CD4-positive, alpha-beta memory T cell (primary cell): ENCODE results near the gene CCM2. TPM values are rescaled to one million over a fixed set of nuclear protein-coding genes. Genes with fewer than 3 reads are reported as not detected.

Source experiments
- CTCF ChIA-PET: fragments of 350-600 bp; sonication (Branson Sonifier 250); formaldehyde crosslinking; loops from one replicate; lab custom pipeline; 2021; ENCODE audit warnings: inconsistent platforms; ENCODE audit not compliant: partially characterized antibody; lab: Charles Lee
- POLR2A ChIA-PET: fragments of 350-600 bp; sonication (Branson Sonifier 250); formaldehyde crosslinking; loops from one replicate; lab custom pipeline; 2021; ENCODE audit not compliant: partially characterized antibody; lab: Charles Lee
- DNase-seq, 5 donors: peaks; one replicate each; pipeline versions ENCODE4 v3.0.0 to v3.0.0-alpha.2; 2020 to 2022; ENCODE audit warnings: mixed read lengths in 1 of 5
- H3K27ac ChIP-seq: one replicate; pipeline ENCODE4 v1.7.0; 2013; ENCODE audit warnings: low read depth, low read length
- H3K27me3 ChIP-seq: 2 replicates; pipeline ENCODE4 v1.7.0; 2013; ENCODE audit warnings: mild to moderate bottlenecking, low read length, moderate library complexity; ENCODE audit not compliant: insufficient read depth
- H3K36me3 ChIP-seq: 2 replicates; pipeline ENCODE4 v1.7.0; 2013; ENCODE audit warnings: mild to moderate bottlenecking, low read length, moderate library complexity; ENCODE audit not compliant: insufficient read depth
- H3K4me1 ChIP-seq: 2 replicates; pipeline ENCODE4 v1.7.0; 2013; ENCODE audit warnings: mild to moderate bottlenecking, low read length, moderate library complexity; ENCODE audit not compliant: insufficient read depth
- H3K4me3 ChIP-seq, 2 donors: one replicate each; pipeline ENCODE4 v1.7.0; 2013; ENCODE audit warnings: low read length in 2 of 2, mild to moderate bottlenecking in 1 of 2
- H3K9me3 ChIP-seq, 2 donors: one replicate each; pipeline ENCODE4 v1.7.0; 2013; ENCODE audit warnings: low read length in 2 of 2, control low read depth in 1 of 2; ENCODE audit not compliant: control insufficient read depth in 1 of 2
- H3K27ac Mint-ChIP-seq, 7 donors: one replicate each; pipeline ENCODE4 v1.8.0; 2020 to 2021; ENCODE audit warnings: mixed read lengths in 7 of 7, mild to moderate bottlenecking in 6 of 7, inconsistent platforms in 3 of 7, moderate library complexity in 3 of 7
- H3K27me3 Mint-ChIP-seq, 2 donors: one replicate each; pipeline ENCODE4 v1.8.0; 2020 to 2021; ENCODE audit warnings: mixed read lengths in 2 of 2
- H3K36me3 Mint-ChIP-seq, 2 donors: one replicate each; pipeline ENCODE4 v1.8.0; 2020 to 2021; ENCODE audit warnings: mixed read lengths in 2 of 2, inconsistent platforms in 1 of 2, mild to moderate bottlenecking in 1 of 2
- H3K4me1 Mint-ChIP-seq, 4 donors: one replicate each; pipeline ENCODE4 v1.8.0; 2020 to 2021; ENCODE audit warnings: mixed read lengths in 4 of 4, mild to moderate bottlenecking in 1 of 4
- H3K4me3 Mint-ChIP-seq, 8 donors: one replicate each; pipeline ENCODE4 v1.8.0; 2020 to 2021; ENCODE audit warnings: mixed read lengths in 8 of 8, mild to moderate bottlenecking in 7 of 8, moderate library complexity in 6 of 8, inconsistent platforms in 3 of 8
- H3K9me3 Mint-ChIP-seq, 8 donors: one replicate each; pipeline ENCODE4 v1.8.0; 2020 to 2021; ENCODE audit warnings: mixed read lengths in 8 of 8, mild to moderate bottlenecking in 5 of 8, inconsistent platforms in 3 of 8, moderate library complexity in 1 of 8
- intact Hi-C: fragments of 100-400 bp; cut with micrococcal nuclease; formaldehyde crosslinking; loops from one replicate; pipeline ENCODE4 v1.15.1; 2023
- polyA plus RNA-seq, 2 donors: library from polyadenylated mRNA; unstranded; fragments of 300-500 nt; fragmentation: Illumina TruSeq; gene quantifications; one replicate each; pipeline ENCODE4 v1.2.3, GENCODE V29; 2021
- total RNA-seq, 2 experiments: library from RNA; stranded (reverse); gene quantifications; one replicate each; pipeline ENCODE4 v1.2.3, GENCODE V29; 2021

The CCM2 gene
- total and polyA plus RNA-seq, 4 experiments from 2014 or later, result 82.1 to 200 (median 142) TPM

DNA sequence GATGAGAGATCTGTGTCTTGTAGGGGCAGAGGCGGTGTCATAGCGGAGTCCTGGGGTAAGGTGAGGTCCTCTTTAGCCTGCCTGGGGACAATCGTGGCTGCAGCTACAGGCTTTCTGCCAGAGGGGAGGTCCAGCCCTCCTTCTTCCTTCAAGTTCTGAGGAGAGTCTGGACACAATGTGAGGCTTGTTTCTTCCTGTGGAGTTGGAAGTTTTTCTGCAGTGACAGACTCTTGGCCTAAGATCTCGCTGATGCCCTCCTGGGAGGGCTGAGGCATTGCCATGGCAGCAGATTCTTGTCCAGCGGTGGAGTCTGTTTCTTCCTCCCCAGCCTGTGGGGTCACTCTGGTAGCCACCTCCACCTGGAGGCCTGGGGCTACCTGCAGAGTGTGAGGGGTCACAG lies 84.3 kb downstream of the CCM2 start:
- H3K4me1 Mint-ChIP-seq, result peaks cover 1 to 10% (median 5%) of the 10 kb centered on the region in 4 donors
- ChIA-PET POLR2A (no interaction called here), CTCF (no interaction called here)
- Histone ChIP-seq H3K27me3 (peaks cover 2% of the 10 kb centered on the region), H3K27ac (no peak overlapping the region), H3K9me3 (no peaks in the 10 kb centered on the region), H3K4me3 (no peak overlapping the region), H3K36me3 (no peaks in the 10 kb centered on the region), H3K4me1 (peaks cover 4% of the 10 kb centered on the region)
- H3K36me3 Mint-ChIP-seq, result no peaks in the 10 kb centered on the region
- intact Hi-C loops, result no loop called here
- DNase-seq, result no peak
- H3K27ac Mint-ChIP-seq, result no peak overlapping the region
- H3K9me3 Mint-ChIP-seq, result no peaks in the 10 kb centered on the region
- peaks cover 0 to under 1% of the 10 kb centered on the region in 2 donors for H3K27me3 Mint-ChIP-seq
- no peak overlapping the region for H3K4me3 Mint-ChIP-seq

DNA sequence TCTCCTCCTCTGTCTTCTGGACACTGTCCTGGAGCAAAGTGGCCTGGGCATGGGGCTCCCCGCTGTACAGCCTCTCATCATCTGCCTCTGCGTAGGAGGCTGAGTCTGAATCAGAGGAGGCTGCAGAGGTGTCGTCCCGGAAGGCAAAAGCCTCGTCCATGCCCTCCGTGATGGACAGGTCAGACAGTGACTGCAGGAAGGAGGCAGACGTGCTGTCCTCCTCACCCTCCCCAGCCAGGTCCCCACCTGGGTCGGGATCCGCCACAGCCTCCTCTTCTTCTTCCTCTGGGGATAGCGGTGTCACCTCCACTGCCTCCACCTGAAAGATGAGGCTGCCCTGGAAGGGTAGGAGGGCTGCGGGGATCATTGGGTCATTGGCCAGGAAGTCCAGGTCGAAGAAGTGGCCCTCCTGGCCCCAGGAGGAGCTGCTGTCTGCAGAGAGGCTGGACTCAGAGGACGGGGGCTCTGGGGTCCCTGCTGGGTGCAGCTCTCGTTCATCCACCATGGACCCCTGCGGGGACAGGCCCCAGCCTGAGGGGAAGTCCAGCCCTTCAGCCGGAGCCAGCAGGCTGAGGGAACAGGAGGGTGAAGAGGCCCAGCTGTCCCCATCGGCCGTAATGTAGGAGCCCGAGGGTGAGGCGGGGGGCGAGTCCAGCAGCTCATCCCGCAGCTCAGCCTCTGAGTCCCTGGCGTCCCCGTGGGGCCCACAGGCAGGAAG lies 85.1 kb downstream of the CCM2 start:
- Histone ChIP-seq H3K27ac (no peak overlapping the region), H3K4me1 (peaks cover 8% of the 10 kb centered on the region), H3K4me3 (no peak overlapping the region), H3K27me3 (peaks cover 8% of the 10 kb centered on the region), H3K36me3 (no peaks in the 10 kb centered on the region), H3K9me3 (no peaks in the 10 kb centered on the region)
- ChIA-PET CTCF (interaction anchor here (1.2 kb wide), 1 partner anchor 111 kb away, joined by 3 read pairs; no protein-coding TSS in a partner anchor), POLR2A (interaction anchor here (0.6 to 1.2 kb wide), 2 partner anchors 25 to 67 kb away, joined by 4 read pairs; no protein-coding TSS in a partner anchor)
- H3K27me3 Mint-ChIP-seq, result peaks cover 1 to 4% of the 10 kb centered on the region in 2 donors
- H3K9me3 Mint-ChIP-seq, result no peaks in the 10 kb centered on the region
- no peak for DNase-seq
- intact Hi-C loops, result no loop called here
- peaks cover 0 to 12% (median 8%) of the 10 kb centered on the region in 4 donors for H3K4me1 Mint-ChIP-seq
- H3K36me3 Mint-ChIP-seq, result no peaks in the 10 kb centered on the region
- no peak overlapping the region for H3K27ac Mint-ChIP-seq
- no peak overlapping the region for H3K4me3 Mint-ChIP-seq

GRCh38 chr7:45085619-45086200 lies 85.7 kb downstream of the CCM2 start:
- ChIA-PET POLR2A (interaction anchor here (1.2 kb wide), 1 partner anchor 25 kb away, joined by 4 read pairs; no protein-coding TSS in a partner anchor), CTCF (interaction anchor here (1.2 kb wide), 1 partner anchor 112 kb away, joined by 3 read pairs; no protein-coding TSS in a partner anchor)
- Histone ChIP-seq H3K27me3 (peaks cover 8% of the 10 kb centered on the region), H3K9me3 (no peaks in the 10 kb centered on the region), H3K36me3 (no peaks in the 10 kb centered on the region), H3K27ac (no peak overlapping the region), H3K4me3 (no peak overlapping the region), H3K4me1 (peaks cover 8% of the 10 kb centered on the region)
- Mint-ChIP-seq H3K36me3 (no peaks in the 10 kb centered on the region), H3K4me3 (peak overlapping the region in 1 of 8 donors; percentile 32), H3K27me3 (peaks cover 1 to 5% of the 10 kb centered on the region in 2 donors), H3K27ac (no peak overlapping the region), H3K4me1 (peaks cover 0 to 10% (median 7%) of the 10 kb centered on the region in 4 donors), H3K9me3 (no peaks in the 10 kb centered on the region)
- no peak for DNase-seq
- intact Hi-C loops, result no loop called here

DNA sequence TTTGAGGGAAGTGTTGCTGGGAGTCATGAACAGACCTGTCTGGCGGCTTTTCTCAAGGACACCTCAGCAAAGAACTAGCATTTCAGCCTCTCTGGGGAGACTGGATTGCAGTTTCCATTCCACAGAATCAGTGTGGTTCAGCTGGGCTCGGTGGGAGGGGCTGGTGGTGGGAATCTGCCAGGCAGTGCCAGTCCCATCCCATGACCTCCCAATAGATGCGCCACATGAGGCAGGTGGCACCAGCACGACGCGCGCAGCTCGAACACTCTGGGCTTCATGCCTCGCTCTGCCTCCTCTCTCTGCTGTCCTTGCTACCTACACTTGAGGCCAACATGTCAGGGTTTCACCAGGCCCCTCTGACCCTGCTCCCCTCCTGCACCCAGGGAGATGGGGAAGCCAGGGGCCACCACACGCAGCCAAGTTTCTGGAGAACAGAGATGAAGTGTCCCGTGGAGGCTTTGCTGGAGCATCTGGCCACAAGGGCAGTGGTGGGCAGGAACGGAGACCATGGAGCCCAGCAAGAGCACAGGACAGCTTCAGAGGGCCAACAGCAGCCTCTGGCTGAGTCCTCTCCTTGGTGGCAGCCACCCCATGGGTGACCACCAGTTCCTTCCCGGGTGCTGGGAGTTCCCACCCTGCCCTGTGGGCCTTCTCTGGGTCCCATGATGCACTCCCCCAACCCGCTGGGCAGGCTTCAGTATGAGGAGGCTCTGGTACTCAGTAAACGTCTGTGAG lies 86.5 kb downstream of the CCM2 start:
- Histone ChIP-seq H3K27ac (no peak overlapping the region), H3K4me1 (peaks cover 8% of the 10 kb centered on the region), H3K4me3 (no peak overlapping the region), H3K36me3 (no peaks in the 10 kb centered on the region), H3K9me3 (no peaks in the 10 kb centered on the region), H3K27me3 (peaks cover 8% of the 10 kb centered on the region)
- H3K27me3 Mint-ChIP-seq, result peaks cover 1 to 5% of the 10 kb centered on the region in 2 donors
- DNase-seq, result no peak
- no peaks in the 10 kb centered on the region for H3K36me3 Mint-ChIP-seq
- H3K4me3 Mint-ChIP-seq, result no peak overlapping the region
- ChIA-PET POLR2A (interaction anchor here (1.3 kb wide), 1 partner anchor 18 kb away, joined by 4 read pairs; no protein-coding TSS in a partner anchor), CTCF (interaction anchor here (0.7 to 1.2 kb wide), 4 partner anchors 10 to 251 kb away, joined by 3 read pairs; no protein-coding TSS in a partner anchor)
- peaks cover 0 to 10% (median 7%) of the 10 kb centered on the region in 4 donors for H3K4me1 Mint-ChIP-seq
- peak overlapping the region in 2 of 7 donors; percentile 30 to 37 for H3K27ac Mint-ChIP-seq
- H3K9me3 Mint-ChIP-seq, result no peaks in the 10 kb centered on the region
- intact Hi-C loops, result no loop called here

- ChIA-PET POLR2A (interaction anchor here (1.3 kb wide), 1 partner anchor 17 kb away, joined by 4 read pairs; no protein-coding TSS in a partner anchor), CTCF (interaction anchor here (0.7 to 1.1 kb wide), 3 partner anchors 11 to 252 kb away, joined by 3 read pairs; no protein-coding TSS in a partner anchor)
- Histone ChIP-seq H3K9me3 (no peaks in the 10 kb centered on the region), H3K36me3 (no peaks in the 10 kb centered on the region), H3K4me1 (peaks cover 8% of the 10 kb centered on the region), H3K4me3 (no peak overlapping the region), H3K27ac (no peak overlapping the region), H3K27me3 (peaks cover 8% of the 10 kb centered on the region)
- H3K27me3 Mint-ChIP-seq, result peaks cover 1 to 5% of the 10 kb centered on the region in 2 donors
- H3K4me1 Mint-ChIP-seq, result peaks cover 0 to 10% (median 7%) of the 10 kb centered on the region in 4 donors
- peaks cover 0 to 2% (median under 1%) of the 10 kb centered on the region in 8 donors for H3K9me3 Mint-ChIP-seq
- H3K36me3 Mint-ChIP-seq, result no peaks in the 10 kb centered on the region
- H3K4me3 Mint-ChIP-seq, result peak overlapping the region in 3 of 8 donors; percentile 26 to 59 (median 29)
- DNase-seq, result no peak
- H3K27ac Mint-ChIP-seq, result peak overlapping the region in 4 of 7 donors; percentile 11 to 57 (median 26)
- intact Hi-C loops, result no loop called here
Measured at GRCh38 chr7:45087301-45088145, 87.5 kb downstream of the CCM2 start.

DNA sequence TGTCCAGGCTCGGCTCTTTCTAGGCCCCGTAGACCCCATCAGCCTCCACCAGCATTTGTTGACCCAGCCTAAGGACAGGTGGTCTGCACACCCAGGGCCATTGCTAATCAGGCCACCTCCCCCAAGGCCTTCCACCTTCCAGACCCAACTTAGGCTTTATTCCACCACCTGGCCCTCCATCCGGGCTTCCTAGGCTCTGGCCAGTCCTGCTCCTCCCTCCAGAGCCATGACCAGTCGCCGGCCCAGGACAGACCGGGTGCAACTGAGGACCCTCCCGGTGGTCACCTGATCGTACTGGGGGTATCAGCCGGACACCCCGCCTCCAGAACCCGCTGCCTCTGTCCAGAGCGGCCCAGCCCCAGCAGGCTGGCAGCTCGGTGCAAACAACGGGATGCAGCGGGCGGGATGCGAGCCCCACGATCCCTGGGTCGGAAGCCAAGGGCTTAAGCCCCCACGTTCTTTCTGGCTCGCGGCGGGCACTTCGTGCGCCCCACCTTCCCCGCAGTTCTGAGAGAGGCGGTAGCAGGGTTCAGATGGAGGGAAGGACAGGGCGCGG lies 88.2 kb downstream of the CCM2 start:
- Histone ChIP-seq H3K4me1 (peaks cover 8% of the 10 kb centered on the region), H3K9me3 (no peaks in the 10 kb centered on the region), H3K27ac (no peak overlapping the region), H3K27me3 (peaks cover 8% of the 10 kb centered on the region), H3K4me3 (no peak overlapping the region), H3K36me3 (no peaks in the 10 kb centered on the region)
- peaks cover 0 to 10% (median 7%) of the 10 kb centered on the region in 4 donors for H3K4me1 Mint-ChIP-seq
- H3K9me3 Mint-ChIP-seq, result peaks cover 0 to 9% (median 5%) of the 10 kb centered on the region in 8 donors
- H3K27me3 Mint-ChIP-seq, result peaks cover 1 to 5% of the 10 kb centered on the region in 2 donors
- intact Hi-C loops, result no loop called here
- POLR2A ChIA-PET, result no interaction called here
- H3K4me3 Mint-ChIP-seq, result peak overlapping the region in 3 of 8 donors; percentile 26 to 59 (median 29)
- H3K36me3 Mint-ChIP-seq, result peaks cover 0 to 3% of the 10 kb centered on the region in 2 donors
- CTCF ChIA-PET, result no interaction called here
- DNase-seq, result no peak
- peak overlapping the region in 2 of 7 donors; percentile 11 to 57 for H3K27ac Mint-ChIP-seq
